Activated CD8-positive, alpha-beta memory T cell treated with anti-CD3 and anti-CD28 coated beads, Interleukin-2, amount 50 U/mL, for 48 hours (primary cell): ENCODE results near the gene PKP2.
"Not testable (repeated sequence)": the region's sequence is repeated elsewhere in the genome, so short reads cannot be mapped to it uniquely, and the experiment has no call there.

Experiments
- DNase-seq: peaks from one replicate; pipeline ENCODE4 v3.0.0-alpha.2; 2020

The PKP2 gene

GRCh38 chr12:32895688-32896431 is 717 bp downstream of the PKP2 start:
- DNase-seq: no peak

- no peak for DNase-seq
These were observed 2.0 kb downstream of the PKP2 start for GRCh38 chr12:32894566-32894965.

GRCh38 chr12:32893458-32893857 is 3.1 kb downstream of the PKP2 start:
- no peak for DNase-seq

GRCh38 chr12:32893043-32893442 is 3.5 kb downstream of the PKP2 start:
- no peak for DNase-seq

GRCh38 chr12:32892369-32892768 is 4.2 kb downstream of the PKP2 start:
- not testable (repeated sequence) for DNase-seq

- DNase-seq: no peak
These were observed 4.6 kb downstream of the PKP2 start for GRCh38 chr12:32891956-32892355.

- DNase-seq: no peak
These were observed 5.1 kb downstream of the PKP2 start for GRCh38 chr12:32891526-32891925.

- no peak for DNase-seq
These were observed 7.4 kb downstream of the PKP2 start for GRCh38 chr12:32889011-32889760.

- no peak for DNase-seq
These were observed 9.5 kb downstream of the PKP2 start for GRCh38 chr12:32887058-32887457.

GRCh38 chr12:32885831-32886230 is 10.7 kb downstream of the PKP2 start:
- no peak for DNase-seq

- DNase-seq: no peak
These were observed 11.6 kb downstream of the PKP2 start for GRCh38 chr12:32884962-32885361.

GRCh38 chr12:32881702-32882101 is 14.9 kb downstream of the PKP2 start:
- no peak for DNase-seq

- DNase-seq: no peak
These were observed 15.5 kb downstream of the PKP2 start for GRCh38 chr12:32881107-32881506.

- not testable (repeated sequence) for DNase-seq
These were observed 17.5 kb downstream of the PKP2 start for GRCh38 chr12:32879066-32879465.

GRCh38 chr12:32877601-32878459 is 18.7 kb downstream of the PKP2 start:
- DNase-seq: no peak

- DNase-seq: no peak
These were observed 20.6 kb downstream of the PKP2 start for GRCh38 chr12:32876004-32876403.

- DNase-seq: no peak
These were observed 21.6 kb downstream of the PKP2 start for GRCh38 chr12:32874975-32875374.

- DNase-seq: no peak
These were observed 22.5 kb downstream of the PKP2 start for GRCh38 chr12:32874078-32874477.

GRCh38 chr12:32872416-32872815 is 24.2 kb downstream of the PKP2 start:
- not testable (repeated sequence) for DNase-seq

GRCh38 chr12:32870716-32871115 is 25.9 kb downstream of the PKP2 start:
- no peak for DNase-seq

GRCh38 chr12:32868885-32869284 is 27.7 kb downstream of the PKP2 start:
- DNase-seq: no peak

GRCh38 chr12:32864731-32865130 is 31.8 kb downstream of the PKP2 start:
- DNase-seq: no peak

GRCh38 chr12:32863128-32863527 is 33.4 kb downstream of the PKP2 start:
- DNase-seq: no peak
